Uterus (tissue), 2 donors: ENCODE results near the gene DZIP1.
"Not testable (repeated sequence)": the region's sequence is repeated elsewhere in the genome, so short reads cannot be mapped to it uniquely, and the experiment has no call there.

Experiments used
- POLR2A ChIP-seq, 2 donors: fragments of 450-650 bp; IDR thresholded peaks; one replicate each; pipeline ENCODE4 v1.6.1; 2016; ENCODE audit warnings: antibody characterized with exemption in 2 of 2, mild to moderate bottlenecking in 1 of 2, moderate library complexity in 1 of 2
- TF ChIP-seq, protein P1 (sequence below), 4 experiments: fragments of 200-600 bp in 2 of 4; fragments of 450-650 bp in 2 of 4; sonication (generic) in 2 of 4; IDR thresholded peaks; one replicate each; pipeline ENCODE4 v1.5.1; 2016 to 2019; ENCODE audit warnings: antibody characterized with exemption in 4 of 4, mild to moderate bottlenecking in 2 of 4, moderate library complexity in 1 of 4

- TF ChIP-seq, protein P1, sequence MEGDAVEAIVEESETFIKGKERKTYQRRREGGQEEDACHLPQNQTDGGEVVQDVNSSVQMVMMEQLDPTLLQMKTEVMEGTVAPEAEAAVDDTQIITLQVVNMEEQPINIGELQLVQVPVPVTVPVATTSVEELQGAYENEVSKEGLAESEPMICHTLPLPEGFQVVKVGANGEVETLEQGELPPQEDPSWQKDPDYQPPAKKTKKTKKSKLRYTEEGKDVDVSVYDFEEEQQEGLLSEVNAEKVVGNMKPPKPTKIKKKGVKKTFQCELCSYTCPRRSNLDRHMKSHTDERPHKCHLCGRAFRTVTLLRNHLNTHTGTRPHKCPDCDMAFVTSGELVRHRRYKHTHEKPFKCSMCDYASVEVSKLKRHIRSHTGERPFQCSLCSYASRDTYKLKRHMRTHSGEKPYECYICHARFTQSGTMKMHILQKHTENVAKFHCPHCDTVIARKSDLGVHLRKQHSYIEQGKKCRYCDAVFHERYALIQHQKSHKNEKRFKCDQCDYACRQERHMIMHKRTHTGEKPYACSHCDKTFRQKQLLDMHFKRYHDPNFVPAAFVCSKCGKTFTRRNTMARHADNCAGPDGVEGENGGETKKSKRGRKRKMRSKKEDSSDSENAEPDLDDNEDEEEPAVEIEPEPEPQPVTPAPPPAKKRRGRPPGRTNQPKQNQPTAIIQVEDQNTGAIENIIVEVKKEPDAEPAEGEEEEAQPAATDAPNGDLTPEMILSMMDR (IDR thresholded peaks at IDR 0.05) = not testable (repeated sequence)
- TF ChIP-seq POLR2A (IDR thresholded peaks at IDR 0.05) = not testable (repeated sequence)
These were observed 78.7 kb downstream of the DZIP1 start for GRCh38 chr13:95565758-95566157.
